T1000 (cell line): ENCODE data around the gene PFKM.

Experiments used
- DNase-seq: peaks from one replicate; lab custom pipeline; 2025; ENCODE audit warnings: mixed read lengths; lab: John Stamatoyannopoulos, UW

Gene PFKM

GRCh38 chr12:48157018-48157888, 38.1 kb downstream of the PFKM start, which contains the start of gene ASB8:
TSS of gene ASB8 (minus strand) at chr12:48157515. CDS start at chr12:48153496, 4,019 bp downstream.
- DNase-seq, result peak; percentile 97

GRCh38 chr12:48157889-48158370, 38.8 kb downstream of the PFKM start:
- DNase-seq, result no peak

- DNase-seq, result no peak
Measured at GRCh38 chr12:48160046-48160445, 40.9 kb downstream of the PFKM start.

GRCh38 chr12:48160807-48161206, 41.6 kb downstream of the PFKM start:
- DNase-seq, result no peak

GRCh38 chr12:48163150-48163747, 44.1 kb downstream of the PFKM start:
- no peak for DNase-seq

GRCh38 chr12:48164451-48164850, 45.3 kb downstream of the PFKM start:
- no peak for DNase-seq

GRCh38 chr12:48165089-48165981, 46.2 kb downstream of the PFKM start:
- DNase-seq, result no peak

GRCh38 chr12:48169011-48169410, 49.8 kb downstream of the PFKM start:
- DNase-seq, result no peak

- no peak for DNase-seq
Measured at GRCh38 chr12:48175613-48176416, 56.7 kb downstream of the PFKM start.

- no peak for DNase-seq
Measured at GRCh38 chr12:48176417-48176751, 57.2 kb downstream of the PFKM start.

- no peak for DNase-seq
Measured at GRCh38 chr12:48177982-48178381, 58.8 kb downstream of the PFKM start.

GRCh38 chr12:48179466-48179865, 60.3 kb downstream of the PFKM start:
- no peak for DNase-seq

- DNase-seq, result no peak
Measured at GRCh38 chr12:48180424-48180823, 61.3 kb downstream of the PFKM start.

- DNase-seq, result no peak
Measured at GRCh38 chr12:48180857-48181495, 61.8 kb downstream of the PFKM start.

GRCh38 chr12:48182631-48183030, 63.5 kb downstream of the PFKM start:
- DNase-seq, result no peak

GRCh38 chr12:48183091-48183875, 64.1 kb downstream of the PFKM start, which contains the start of gene CCDC184:
TSS of gene CCDC184 (plus strand) at chr12:48183644. CDS start at chr12:48184123, 479 bp downstream.
- peak; percentile 59 for DNase-seq

GRCh38 chr12:48183876-48184548, 64.8 kb downstream of the PFKM start:
- DNase-seq, result no peak

GRCh38 chr12:48184549-48184922, 65.4 kb downstream of the PFKM start:
- DNase-seq, result no peak

- no peak for DNase-seq
Measured at GRCh38 chr12:48185181-48185919, 66.2 kb downstream of the PFKM start.
